ENCODE results near the gene CTNND2.
"Not testable (repeated sequence)": the region's sequence is repeated elsewhere in the genome, so short reads cannot be mapped to it uniquely, and the experiment has no call there.

CTNND2 gene

DNA sequence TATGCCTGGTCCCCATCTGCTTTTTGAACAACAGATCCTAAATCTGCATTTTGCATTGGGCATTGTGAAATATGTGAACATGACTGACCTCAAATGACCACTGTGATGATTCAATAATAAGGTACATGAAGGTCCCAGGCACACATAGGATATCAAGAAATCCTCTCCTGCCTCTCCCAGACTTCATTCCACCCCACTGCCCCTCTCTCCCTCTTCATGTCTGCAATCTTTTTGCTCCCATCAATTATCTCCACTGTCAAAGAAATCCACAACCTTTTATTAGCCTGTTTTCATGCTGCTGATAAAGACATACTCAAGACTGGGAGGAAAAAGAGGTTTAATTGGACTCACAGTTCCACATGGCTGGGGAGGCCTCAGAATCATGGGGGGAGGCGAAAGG, 476.7 kb downstream of the CTNND2 start:
- DNase-seq, result no peak

DNA sequence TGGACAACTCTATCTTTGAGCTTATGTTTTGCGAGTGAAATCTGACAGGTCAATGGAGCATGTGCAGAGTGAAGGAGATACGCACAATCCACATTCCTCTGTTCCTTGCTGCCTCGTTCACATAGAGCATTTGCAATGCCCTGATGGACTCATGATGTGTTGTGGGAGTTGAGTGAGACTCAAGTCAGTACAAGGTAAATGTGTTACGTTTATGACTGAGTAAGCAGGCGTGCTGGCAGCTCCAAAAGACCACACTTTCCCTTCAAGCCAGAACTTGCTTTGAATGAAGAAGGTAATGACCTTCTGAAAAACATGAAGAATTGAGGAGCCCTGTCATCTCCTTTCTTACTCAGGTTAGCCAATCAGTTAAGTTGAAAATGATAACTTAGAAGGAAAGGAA, 477.8 kb downstream of the CTNND2 start:
- DNase-seq, result no peak

- no peak for DNase-seq
Measured at GRCh38 chr5:11422342-11422741, 481.9 kb downstream of the CTNND2 start.

DNA sequence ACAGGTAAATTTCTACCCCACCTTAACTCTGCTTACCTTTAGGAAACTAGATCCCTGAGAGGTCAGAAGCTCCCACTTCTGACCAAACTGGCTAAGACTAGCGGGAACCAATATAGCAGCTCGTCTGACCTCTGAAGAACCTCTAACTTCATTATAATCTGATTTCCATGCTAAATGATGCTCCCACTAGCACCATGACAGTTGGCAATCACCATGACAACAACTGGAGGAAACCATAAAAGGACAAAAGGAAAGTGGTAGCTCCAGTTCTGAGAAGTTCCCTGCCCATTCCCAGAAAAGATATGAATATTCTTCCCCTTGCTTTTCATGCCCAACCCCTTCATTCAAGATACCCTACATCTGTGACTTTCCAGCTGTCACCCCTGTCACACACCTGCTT, 483.3 kb downstream of the CTNND2 start:
- DNase-seq, result no peak

- DNase-seq, result peak; percentile 31
Measured at GRCh38 chr5:11415751-11416150, 488.5 kb downstream of the CTNND2 start.

- DNase-seq, result not testable (repeated sequence)
Measured at GRCh38 chr5:11414732-11415131, 489.5 kb downstream of the CTNND2 start.

GRCh38 chr5:11411621-11412020, 492.6 kb downstream of the CTNND2 start:
- DNase-seq, result no peak

DNA sequence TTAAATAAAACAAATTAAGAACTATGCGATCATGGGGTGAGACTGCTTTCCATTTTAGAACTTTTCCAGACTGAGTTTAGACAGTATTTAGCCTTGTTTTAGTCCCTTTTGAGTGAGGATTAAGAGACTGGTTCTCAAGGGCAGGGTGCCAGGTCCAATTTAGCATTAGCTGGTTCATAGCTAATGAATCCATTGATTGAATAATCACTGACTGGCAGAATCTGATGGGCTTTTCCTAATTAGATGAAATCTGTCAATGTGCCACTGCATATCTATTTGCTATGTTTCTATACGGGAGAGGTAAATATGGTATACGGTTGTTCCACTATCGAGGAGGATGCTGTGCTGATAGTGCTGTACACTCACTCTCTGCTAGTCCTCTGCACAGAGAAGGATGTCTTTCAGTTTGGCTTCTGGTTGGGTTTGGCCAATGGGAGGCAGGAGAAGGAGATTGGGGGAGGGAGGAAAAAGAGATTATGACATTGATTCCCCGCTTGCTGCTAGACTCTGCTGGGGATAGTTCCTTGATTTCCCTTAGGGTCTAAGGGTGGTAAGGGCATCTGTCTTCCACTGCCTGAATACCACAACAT, 496.6 kb downstream of the CTNND2 start:
- DNase-seq, result no peak

DNA sequence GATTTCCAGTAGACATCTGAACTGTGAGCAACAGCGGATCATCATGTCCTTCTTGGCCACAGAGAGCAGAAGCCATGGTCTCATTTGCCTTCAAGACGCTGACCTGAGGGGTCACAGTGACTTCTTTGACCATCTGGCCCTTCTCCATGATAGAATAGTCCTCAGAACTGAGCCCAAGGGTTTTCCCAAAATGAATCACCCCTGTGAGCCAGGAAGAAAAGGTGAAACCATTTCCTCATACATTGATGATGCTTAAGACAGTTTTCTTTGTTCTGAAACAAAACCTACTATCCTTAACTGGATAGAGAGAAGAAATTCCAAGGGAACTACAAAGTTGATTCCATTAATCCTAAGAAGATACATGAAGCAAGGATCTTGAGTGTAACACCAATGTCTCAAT, 503.9 kb downstream of the CTNND2 start:
- no peak for DNase-seq

DNA sequence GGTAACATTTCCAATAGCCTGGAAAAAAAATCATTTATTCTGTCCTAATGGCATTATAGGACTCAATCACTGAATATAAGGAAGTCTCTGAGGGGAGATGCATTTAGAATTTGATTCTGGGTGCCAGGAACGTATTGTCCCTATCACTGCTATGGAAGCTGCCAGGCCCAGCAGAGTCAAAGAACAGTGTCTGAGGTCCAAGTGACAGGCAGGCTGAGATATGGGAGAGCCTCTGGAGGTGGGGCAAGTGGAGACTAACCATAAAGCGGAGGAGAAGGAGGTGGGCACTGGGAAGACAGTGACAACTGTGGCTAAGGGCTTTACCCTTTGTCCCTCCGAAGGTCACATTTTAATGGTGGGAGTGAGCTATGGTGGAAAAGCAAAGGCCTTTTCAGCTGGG, 505.5 kb downstream of the CTNND2 start:
- DNase-seq, result no peak

GRCh38 chr5:11397549-11397948, 506.7 kb downstream of the CTNND2 start:
- no peak for DNase-seq

DNA sequence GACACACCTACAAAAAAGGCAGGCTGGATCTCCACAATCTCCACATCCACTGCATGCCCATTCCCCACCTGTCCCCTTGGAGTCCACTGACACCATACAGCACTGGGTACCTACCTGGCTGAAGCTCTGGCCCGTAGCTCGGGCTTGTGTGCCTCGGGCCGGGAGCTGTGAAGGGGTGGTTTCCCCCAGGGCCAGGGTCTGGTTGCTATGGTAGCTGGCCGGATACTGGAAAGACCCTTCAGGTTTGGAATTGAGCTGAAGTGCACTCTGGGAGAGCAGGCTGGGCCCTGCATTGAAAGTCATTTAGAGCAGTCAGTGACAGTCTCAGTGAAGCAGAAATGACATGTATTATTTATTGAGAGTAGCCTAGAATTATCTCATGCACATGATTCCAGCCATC, 507.3 kb downstream of the CTNND2 start:
- DNase-seq, result no peak

DNA sequence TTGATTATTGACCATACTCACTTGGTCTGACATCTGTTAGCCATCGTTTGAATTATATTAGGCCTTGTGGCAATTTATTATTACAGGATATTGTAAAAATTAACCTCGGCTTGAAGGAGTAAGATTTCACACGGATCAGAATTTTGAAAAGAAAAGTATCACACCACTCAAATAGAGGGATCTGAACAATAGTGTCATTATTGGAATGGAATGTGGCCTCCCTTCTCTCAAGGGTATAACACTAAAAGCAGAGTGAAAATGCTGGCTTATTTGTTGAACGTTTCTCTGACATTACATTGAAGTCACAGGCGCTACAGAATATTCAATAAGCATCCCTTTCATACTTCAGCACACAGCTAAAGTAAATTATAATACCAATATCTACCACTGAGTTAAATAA, 509.3 kb downstream of the CTNND2 start:
- DNase-seq, result no peak

DNA sequence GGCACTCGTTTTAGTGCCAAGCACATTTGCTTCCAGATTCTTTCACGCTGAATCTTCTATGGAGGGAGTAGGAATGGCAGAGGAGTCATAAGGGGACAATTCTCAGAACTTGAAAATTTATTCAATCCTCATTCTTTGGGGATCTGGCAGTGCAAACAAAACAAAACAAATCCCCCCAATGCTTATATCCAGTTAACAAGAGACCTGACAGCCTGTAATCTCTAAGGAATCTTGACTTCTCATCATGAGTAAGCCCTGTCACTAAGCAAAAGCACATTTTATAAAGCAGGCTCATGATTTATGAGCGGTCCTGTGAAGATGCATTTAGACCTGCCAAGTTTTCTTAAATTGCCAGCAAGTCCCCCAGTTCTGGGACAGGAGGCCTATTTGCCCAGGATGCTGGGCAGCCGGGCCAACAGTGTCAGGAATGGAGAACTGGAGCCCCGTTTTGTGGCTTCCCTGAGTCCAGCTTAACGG, 513.9 kb downstream of the CTNND2 start:
- DNase-seq, result peak; percentile 10

- no peak for DNase-seq
Measured at GRCh38 chr5:11387382-11387781, 516.9 kb downstream of the CTNND2 start.

DNA sequence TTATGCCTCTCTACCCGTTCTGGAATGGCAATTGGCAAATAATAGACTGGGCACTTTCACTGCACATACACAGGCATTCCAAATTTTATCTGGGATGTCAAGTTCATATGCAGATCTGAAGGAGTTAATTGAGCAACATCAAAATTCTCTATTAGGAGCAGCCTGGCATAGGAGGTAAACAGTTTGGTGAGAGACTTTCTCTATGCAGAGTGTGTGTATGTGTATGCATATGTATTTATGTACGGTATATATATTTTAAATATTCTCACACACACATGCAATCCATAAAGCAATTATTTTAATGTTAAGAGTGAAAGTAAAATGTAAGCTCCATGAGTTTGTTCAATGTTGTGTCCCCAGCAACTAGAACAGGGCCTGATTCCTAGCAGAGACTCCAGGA, 517.8 kb downstream of the CTNND2 start:
- no peak for DNase-seq

DNA sequence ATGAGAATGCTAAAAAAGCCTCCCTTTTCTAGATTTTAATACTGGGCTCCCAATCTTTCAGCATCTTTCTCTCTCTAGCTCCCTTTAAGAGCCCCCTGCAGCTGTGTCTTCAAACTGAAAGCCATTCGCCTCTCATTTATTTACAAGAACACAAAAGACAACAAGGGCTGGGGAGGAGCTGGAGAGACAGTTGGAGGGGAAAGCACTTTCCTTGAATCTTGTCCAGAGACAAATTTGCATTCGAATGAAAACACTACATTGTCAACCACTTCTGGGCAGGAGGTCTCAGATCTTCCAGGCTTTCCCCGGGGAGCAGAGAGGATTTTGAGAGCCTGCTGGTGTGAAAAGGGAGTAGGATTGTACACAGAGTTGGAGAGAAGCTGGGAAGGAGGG, 518.3 kb downstream of the CTNND2 start:
- DNase-seq, result no peak

DNA sequence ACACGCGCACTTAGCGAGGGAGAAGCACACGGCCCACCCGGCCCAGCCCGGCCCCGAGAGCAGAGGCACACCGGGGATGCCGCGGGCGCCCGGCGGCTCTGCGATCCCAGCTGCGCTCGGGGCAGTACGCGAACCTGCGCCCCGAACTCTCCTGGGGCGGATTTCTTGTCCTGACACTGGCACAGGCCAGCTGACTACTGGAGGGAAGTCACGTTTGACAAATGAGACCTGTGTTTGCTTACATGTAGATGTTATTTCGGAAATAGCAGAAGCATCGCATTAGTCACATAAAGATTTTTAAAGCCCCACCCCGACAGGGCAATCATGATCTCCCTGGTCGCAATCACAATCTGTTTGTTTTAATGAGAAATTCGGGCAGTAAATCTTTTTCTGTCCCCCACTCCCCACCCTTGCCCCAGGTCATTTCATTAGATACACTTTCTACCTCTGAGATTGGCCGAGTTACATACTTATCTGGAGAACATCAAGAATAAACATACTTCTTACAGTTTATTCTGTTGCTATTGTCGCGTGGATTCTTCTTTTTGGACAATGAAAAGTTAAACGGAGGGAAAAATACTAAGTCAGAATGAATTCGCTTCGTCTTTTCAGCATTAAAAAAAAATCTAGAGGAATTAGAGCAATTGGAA, 518.9 kb downstream of the CTNND2 start:
- DNase-seq, result no peak

GRCh38 chr5:11384441-11385250, 519.6 kb downstream of the CTNND2 start:
- DNase-seq, result no peak

- DNase-seq, result no peak
Measured at GRCh38 chr5:11383506-11384095, 520.6 kb downstream of the CTNND2 start.

DNA sequence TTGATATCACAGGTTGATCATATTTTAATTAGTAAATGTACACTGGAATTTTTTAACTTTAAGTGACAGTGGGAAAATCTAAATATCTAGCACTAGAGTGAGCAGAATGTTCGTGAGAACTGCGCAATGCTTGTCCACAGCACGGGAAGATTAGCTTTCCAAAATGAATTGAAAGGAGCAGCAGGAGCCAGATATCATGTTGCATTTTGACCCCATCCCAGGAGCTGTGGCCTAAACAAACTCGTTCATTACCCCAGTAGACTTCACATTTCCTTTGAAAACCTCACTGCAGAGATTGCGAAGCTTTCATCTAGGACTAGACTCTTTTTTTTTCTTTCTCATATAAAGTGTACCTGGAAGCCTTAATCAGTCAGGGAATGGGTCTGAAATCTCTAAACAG, 525.8 kb downstream of the CTNND2 start:
- no peak for DNase-seq

GRCh38 chr5:11377896-11378295, 526.4 kb downstream of the CTNND2 start:
- DNase-seq, result peak; percentile 29

- no peak for DNase-seq
Measured at GRCh38 chr5:11372191-11372590, 532.1 kb downstream of the CTNND2 start.

GRCh38 chr5:11371021-11371420, 533.2 kb downstream of the CTNND2 start:
- no peak for DNase-seq

All from kidney glomerular epithelial cell (primary cell).